Measurements from ENCODE around the gene LSM14A.

- no peak for TF ChIP-seq CTCF (IDR thresholded peaks at IDR 0.05)
- no peak for TF ChIP-seq POLR2AphosphoS5 (IDR thresholded peaks at IDR 0.05)
- no peak for TF ChIP-seq POLR2A (IDR thresholded peaks at IDR 0.05)
These were observed 100.8 kb downstream of the LSM14A start for GRCh38 chr19:34273121-34273520.

Measured in prostate gland (tissue), 2 donors.